DMS79 treated with DMSO at 0.1 percent for 48 hours (cell line): ENCODE data around the gene ADGRD2.
"Not testable (repeated sequence)": the region's sequence is repeated elsewhere in the genome, so short reads cannot be mapped to it uniquely, and the experiment has no call there.

Experiments used
- DNase-seq: peaks from one replicate; lab custom pipeline; 2025; lab: John Stamatoyannopoulos, UW

Gene ADGRD2, protein sequence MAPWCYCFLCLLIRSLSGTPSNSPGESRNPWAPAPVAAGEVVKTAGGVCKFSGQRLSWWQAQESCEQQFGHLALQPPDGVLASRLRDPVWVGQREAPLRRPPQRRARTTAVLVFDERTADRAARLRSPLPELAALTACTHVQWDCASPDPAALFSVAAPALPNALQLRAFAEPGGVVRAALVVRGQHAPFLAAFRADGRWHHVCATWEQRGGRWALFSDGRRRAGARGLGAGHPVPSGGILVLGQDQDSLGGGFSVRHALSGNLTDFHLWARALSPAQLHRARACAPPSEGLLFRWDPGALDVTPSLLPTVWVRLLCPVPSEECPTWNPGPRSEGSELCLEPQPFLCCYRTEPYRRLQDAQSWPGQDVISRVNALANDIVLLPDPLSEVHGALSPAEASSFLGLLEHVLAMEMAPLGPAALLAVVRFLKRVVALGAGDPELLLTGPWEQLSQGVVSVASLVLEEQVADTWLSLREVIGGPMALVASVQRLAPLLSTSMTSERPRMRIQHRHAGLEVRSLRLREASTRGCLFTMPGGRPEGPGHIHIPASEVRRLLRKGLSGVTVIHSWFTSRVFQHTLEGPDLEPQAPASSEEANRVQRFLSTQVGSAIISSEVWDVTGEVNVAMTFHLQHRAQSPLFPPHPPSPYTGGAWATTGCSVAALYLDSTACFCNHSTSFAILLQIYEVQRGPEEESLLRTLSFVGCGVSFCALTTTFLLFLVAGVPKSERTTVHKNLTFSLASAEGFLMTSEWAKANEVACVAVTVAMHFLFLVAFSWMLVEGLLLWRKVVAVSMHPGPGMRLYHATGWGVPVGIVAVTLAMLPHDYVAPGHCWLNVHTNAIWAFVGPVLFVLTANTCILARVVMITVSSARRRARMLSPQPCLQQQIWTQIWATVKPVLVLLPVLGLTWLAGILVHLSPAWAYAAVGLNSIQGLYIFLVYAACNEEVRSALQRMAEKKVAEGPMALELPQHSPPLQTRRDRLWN

DNA sequence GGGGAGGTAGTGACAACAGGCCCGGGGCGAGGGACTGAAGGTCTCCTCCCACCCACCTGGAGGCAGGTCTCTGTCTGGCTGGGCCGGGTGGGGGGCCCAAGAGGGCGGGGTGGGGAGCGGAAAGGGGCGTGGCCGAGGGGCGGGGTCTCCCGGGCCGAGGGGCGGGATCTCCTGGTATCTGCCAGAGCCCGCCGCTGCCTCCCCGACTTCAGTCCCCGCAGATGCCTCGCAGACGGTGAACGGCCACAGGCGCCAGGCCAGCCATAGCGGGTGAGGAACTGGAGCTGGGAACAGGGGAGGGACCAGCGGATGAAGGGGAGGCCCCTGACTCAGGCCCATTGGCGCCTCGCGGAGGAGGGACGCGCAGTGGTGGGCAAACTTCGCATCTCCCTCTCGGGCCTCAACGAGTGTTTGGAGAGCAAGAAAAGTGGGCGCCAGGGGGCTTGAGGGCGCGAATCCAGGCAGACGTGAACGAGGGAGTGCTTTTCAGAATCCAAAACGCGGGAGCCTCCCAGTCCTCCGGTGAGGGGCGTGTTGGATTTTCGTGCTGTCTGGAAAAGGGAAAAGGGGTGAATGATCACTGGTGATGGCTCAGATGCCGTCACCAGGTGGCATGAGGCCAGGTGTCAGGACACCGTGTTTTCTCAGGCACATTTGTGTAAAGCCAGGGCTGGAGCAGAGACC lies at the start of gene ADGRD2:
Gene ADGRD2, plus strand, starts transcription at position 211 of the 684 bp plus-strand sequence. CDS start 1,216 bp downstream, outside the sequence.
- no peak for DNase-seq

DNA sequence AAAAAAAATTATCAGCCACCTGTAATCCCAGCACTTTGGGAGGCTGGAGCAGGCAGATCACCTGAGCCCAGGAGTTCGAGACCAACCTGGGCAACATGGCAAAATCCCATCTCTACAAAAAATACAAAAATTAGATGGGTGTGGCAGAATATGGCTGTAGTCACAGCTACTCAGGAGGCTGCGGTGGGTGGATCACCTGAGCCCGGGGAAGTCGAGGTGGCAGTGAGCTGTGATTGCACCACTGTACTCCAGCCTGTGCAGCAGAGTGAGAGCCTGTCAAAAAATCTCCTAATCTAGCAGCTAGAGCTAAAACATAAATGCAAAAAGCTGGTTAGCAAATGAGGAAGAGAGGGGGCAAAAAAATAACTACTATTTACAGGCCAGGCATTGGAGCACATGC lies 47.0 kb upstream of the ADGRD2 start:
- DNase-seq: no peak

GRCh38 chr9:124409410-124409809 lies 40.8 kb upstream of the ADGRD2 start:
- no peak for DNase-seq

DNA sequence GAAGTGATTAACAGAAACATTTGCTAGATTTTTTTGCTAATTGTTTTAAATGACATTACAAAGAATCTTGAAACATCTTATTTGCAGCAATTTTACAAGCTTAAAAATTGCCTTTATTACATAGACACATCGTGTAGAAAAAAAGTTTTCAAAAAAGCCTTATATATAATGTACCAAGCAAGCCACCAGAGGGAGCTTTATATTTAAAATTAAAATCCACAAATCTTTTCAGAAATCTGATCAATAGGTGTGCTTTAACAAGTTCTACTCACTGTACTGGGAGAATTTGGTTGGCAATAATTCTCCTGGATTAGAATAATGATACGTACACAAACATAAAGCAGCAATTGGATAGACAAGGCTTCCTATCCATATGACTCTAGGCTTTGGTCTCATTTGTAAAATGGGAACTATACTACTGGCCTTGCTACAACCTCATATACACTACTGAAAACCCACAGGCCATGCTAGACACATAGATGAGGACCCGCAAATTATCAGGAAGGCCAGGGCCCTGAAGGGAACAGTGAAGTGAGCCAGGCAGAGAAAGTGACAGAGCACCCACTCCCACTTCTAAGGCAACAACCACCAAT lies 39.8 kb upstream of the ADGRD2 start:
- DNase-seq: no peak

DNA sequence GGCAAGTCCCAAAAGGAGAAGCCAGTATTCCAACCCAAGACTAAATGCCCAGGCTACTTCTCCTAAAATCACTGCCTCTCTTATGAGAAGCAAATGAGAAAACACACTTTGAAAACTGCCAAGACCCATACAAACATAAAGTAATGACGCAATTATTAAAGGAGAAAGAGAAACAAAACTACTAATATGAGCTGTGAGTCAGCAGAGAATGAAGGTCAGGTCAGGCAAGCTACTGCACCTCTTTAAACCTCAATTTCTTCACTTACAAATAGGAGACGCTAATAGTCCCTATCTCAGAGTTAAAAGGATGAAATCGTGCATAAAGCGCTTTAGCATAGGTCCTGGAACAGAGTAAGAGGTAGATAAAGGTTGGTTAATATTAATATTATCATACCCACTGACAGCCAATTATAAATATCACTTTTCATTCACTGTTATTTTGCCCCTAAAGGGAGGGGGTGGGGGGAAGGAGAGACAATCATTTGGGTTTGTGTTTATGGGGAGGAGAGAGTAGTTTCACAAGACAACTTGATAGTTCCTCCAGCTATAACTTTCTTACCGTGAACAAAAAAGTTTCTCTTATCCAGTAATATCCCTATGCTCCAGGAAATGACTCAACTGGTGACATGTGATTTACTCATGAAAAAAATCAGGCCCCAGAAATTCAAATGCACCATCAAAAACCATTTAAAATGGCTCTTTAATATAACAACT lies 38.6 kb upstream of the ADGRD2 start:
- DNase-seq: no peak

- DNase-seq: no peak
Measured at GRCh38 chr9:124412228-124412575, 38.0 kb upstream of the ADGRD2 start.

- DNase-seq: no peak
Measured at GRCh38 chr9:124414612-124415011, 35.6 kb upstream of the ADGRD2 start.

DNA sequence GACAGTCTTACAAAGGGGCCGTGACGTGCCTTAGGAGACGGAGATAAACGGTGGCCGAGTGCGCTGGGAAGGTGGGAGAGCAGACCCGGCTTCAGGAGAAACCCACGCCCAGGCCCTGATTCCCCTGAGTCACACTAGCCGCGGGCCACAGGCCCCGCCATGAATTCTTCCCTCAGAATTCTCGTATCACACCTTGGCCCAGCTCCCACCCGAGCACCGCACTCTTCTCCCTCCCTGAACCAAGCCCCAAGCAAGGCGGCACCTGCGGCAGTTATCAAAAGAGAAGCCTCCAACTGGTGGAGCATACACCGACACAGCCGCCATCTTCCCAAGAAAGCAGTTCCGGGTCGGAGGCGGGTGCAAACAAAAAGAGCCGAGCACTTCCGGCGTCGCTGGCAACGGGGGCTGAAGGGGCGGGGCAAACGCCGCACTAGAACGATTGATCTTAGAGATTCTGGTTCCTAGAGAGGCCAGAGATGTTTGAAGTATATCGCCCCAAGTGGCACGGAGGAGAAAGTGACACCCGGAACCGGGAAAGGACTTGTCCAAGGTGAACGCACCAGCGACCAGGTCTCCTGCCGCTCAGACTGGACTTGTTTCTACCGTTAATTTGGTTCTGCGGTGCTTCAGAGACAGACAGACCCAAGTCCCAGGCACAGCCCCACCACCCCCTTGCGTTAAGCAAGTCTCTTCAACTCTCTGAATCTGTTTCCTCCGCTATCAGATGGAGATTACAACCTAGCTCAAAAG lies 35.0 kb upstream of the ADGRD2 start, which contains the start of gene PSMB7:
Gene PSMB7, minus strand, starts transcription at position 341 of the 750 bp plus-strand sequence. Its CDS starts 17 bp downstream, at position 324.
- DNase-seq: peak; percentile 88

- DNase-seq: no peak
Measured at GRCh38 chr9:124415852-124416484, 34.3 kb upstream of the ADGRD2 start.

DNA sequence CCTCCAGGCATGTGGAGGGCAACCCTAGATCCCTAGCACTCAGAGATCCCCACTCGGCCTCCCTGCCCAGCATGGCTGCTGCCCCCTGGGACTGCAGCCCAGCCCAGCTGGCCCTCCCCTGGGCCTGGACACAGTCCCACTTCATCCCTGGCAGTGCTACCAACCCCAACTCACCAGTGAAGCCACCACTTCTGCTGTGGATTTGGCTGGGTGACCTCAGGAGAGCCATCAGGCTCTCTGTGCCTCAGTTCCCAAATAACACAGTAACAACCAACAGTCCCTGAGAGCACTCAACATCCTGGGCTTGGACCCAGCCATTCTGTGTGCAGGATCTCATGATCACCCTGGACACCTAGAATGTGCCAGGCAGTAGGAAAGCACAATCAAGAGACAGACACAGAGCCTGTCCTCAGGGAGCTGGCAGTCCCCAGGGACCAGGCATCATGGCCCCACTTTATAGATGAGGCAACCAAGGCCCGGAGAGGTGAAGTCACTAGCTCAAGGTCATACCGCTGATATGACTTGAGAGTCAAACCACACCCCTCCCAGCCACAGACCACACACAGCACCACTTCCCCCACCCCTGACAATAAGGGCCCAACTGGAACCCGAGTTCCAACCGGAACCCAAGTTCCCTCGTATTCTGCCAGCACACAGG lies 30.3 kb upstream of the ADGRD2 start:
- DNase-seq: no peak

DNA sequence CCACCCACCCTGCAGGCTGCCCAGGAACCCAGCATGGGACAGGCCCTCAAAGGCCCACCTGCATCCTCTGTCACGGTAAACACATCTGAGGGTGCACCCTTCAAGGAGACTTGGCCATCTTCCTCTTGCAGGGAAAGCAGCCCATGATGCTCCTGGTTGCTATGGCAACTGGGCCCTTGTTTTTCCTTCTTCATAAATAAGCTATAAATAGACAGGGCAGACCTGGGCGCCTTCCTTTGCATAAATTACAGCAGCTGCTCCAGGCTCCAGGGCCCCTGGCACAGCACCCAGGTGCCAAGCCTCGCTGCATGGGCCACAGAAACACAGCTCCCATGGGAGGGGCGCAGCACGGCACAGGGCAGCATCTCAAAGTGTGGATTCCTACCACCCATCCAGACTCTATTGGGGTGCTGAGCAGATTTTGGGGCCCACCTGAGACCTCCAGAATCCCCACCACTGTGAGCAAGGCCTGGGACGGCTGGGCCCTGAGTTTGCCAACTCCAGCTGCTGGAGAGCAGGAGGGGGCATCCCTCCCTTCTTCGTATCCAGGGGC lies 29.2 kb upstream of the ADGRD2 start:
- peak; percentile 97 for DNase-seq

DNA sequence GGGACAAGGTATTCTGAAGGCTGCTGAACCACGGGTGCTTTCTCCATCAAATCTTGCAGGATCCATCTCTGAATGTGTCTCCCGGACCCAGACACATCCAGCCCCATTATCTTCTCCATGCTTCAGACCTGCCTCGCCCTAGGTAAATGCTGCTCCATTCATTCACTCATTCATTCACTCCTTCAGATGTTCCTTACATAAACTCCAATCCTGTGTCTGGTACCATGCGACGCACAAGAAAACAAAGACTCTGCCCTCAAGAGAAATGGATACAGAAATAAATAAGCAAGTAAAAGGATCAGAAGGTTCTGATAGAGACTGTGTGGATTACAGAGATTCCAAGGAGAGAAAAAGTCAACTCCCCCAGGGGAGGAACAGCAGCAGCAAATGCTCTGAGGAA lies 27.1 kb upstream of the ADGRD2 start:
- no peak for DNase-seq

- no peak for DNase-seq
Measured at GRCh38 chr9:124423591-124423990, 26.7 kb upstream of the ADGRD2 start.

DNA sequence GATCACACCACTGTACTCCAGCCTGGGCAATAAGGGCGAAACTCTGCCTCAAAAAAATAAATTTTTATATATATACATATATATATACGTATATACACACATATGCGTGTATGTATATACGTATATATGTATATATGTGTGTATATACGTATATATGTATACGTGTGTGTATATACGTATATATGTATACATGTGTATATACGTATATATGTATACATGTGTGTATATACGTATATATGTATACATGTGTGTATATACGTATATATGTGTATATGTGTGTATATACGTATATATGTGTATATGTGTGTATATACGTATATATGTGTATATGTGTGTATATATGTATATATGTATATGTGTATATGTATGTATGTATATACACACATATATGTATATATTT lies 24.5 kb upstream of the ADGRD2 start:
- not testable (repeated sequence) for DNase-seq

DNA sequence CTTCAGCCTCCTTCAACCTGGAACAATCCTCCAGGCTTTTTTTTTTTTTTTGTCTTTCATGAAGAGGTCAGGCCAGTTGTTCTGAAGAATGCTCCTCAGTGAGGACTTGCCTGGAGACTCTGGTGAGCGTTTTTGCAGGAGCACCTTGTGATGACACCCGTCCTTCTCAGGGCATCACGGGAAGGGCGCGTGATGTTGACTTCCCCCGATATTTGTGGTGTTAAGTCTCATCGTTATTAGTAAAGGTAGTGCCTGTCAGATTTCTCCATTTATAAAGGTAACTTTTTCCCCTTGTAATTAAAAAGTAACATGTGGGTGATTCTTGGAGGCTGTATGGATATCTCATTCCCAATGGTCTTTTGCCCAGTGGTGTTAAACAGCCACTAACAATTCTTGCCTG lies 23.9 kb upstream of the ADGRD2 start:
- no peak for DNase-seq

DNA sequence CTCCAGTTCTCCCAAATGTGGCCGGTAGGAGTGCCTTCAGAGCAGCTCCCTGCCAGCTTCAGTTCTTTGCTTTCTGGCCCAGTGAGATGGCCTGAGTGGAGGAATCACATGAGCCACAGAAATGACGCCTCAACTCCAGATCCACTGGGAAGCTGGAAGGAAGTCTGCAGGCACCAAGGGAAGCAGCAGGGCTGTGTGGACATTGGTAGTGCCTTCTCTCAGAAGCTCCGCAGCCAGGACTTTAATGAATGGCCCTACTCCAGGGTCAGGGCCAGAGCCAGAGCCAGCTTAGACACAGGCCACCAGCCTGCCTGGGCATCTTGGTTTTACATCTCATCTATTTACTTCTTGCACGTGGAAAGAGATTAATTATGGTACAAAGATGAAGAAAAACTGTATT lies 23.0 kb upstream of the ADGRD2 start:
- DNase-seq: no peak

- DNase-seq: no peak
Measured at GRCh38 chr9:124428751-124429529, 21.3 kb upstream of the ADGRD2 start.

DNA sequence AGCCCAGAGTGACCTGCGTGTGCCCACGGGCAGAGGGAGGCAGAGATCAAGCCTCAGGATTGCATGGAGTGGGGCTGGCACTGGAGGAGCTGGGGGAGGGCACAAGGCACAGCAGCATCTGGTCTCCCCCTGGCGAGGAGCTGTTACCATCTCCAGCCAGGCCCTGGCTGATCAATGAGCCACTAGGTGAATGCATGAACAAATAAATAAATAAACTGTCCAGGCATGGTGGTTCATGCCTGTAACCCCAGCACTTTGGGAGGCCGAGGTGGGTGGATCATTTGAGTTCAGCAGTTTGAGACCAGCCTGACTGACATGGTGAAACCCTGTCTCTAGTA lies 20.8 kb upstream of the ADGRD2 start:
- DNase-seq: no peak
